Measurements from ENCODE around the gene SASH3.

- TF ChIP-seq POLR2A (IDR thresholded peaks at IDR 0.05; ENCODE audit: low read depth, low read length) (no peak), TAF1 (IDR thresholded peaks at IDR 0.05; ENCODE audit: low read depth, low read length) (no peak), POLR2AphosphoS5 (IDR thresholded peaks at IDR 0.05; ENCODE audit: low read depth, low read length) (no peak), PAX5 (IDR thresholded peaks at IDR 0.05; ENCODE audit: insufficient read depth, low read length, severe bottlenecking) (no peak), POU2F2 (IDR thresholded peaks at IDR 0.05; ENCODE audit: low read depth, low read length) (no peak), SPI1 (IDR thresholded peaks at IDR 0.05; ENCODE audit: low read depth, low read length) (no peak)
Observed at GRCh38 chrX:129802863-129803262, 23.1 kb downstream of the SASH3 start.
